HCEC 1CT (cell line): ENCODE measurements around the gene RGPD3.
A peak's percentile ranks its signal among the peaks of the same experiment; 100 is the strongest.
"Not testable (repeated sequence)": the region's sequence is repeated elsewhere in the genome, so short reads cannot be mapped to it uniquely, and the experiment has no call there.

ENCODE experiments used
- DNase-seq: peaks from one replicate; pipeline ENCODE4 v3.0.0-alpha.2; 2017

RGPD3 gene

GRCh38 chr2:106468107-106468506 is at the start of gene RGPD3:
Gene RGPD3, minus strand, starts transcription at chr2:106468413. Its CDS starts 125 bp downstream, at chr2:106468288.
- DNase-seq, result not testable (repeated sequence)

GRCh38 chr2:106517329-106517728 is 49.1 kb upstream of the RGPD3 start:
- DNase-seq, result no peak

- DNase-seq, result no peak
Measured at GRCh38 chr2:106516864-106517263, 48.7 kb upstream of the RGPD3 start.

GRCh38 chr2:106516436-106516835 is 48.2 kb upstream of the RGPD3 start:
- no peak for DNase-seq

DNA sequence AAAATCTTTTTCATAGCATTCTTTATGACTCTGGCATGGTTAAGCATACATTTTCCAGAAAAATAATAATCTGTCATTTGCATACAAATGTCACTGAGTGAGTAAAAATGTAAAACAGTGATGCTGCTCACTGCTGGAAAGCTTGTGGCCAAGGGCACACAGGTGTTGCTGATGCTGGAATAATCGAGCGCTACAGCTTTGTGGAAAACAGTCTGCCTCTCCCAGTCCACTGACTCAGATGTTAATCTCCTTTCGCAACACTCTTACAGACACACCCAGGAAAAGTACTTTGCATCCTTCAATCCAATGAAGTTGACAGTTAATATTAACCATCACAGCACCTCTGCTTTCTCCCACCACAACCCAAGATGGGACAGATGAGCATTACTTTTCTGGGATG is 46.6 kb upstream of the RGPD3 start:
- not testable (repeated sequence) for DNase-seq

- DNase-seq, result not testable (repeated sequence)
Measured at GRCh38 chr2:106513391-106513790, 45.2 kb upstream of the RGPD3 start.

DNA sequence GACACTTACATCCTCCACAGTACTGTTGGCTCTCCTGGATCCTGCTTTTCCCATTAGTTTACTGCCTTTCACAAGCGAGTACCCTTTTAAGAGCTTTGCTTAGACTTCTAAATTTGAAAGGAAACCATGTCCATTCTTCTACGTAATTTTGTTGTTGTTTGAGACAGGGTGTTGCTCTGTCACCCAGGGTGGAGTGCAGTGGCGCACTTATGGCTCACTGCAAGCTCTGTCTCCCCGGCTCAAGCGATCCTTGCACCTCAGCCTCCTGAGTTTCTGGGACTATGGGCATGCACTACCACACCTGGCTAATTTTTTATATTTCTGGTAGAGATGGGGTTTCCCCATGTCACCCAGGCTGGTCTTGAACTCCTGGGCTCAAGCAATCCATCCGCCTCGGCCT is 43.7 kb upstream of the RGPD3 start:
- not testable (repeated sequence) for DNase-seq

- peak; percentile 51 for DNase-seq
Measured at GRCh38 chr2:106511476-106511901, 43.3 kb upstream of the RGPD3 start.

- not testable (repeated sequence) for DNase-seq
Measured at GRCh38 chr2:106510791-106511190, 42.6 kb upstream of the RGPD3 start.

GRCh38 chr2:106509374-106509770 is 41.2 kb upstream of the RGPD3 start:
- DNase-seq, result not testable (repeated sequence)

DNA sequence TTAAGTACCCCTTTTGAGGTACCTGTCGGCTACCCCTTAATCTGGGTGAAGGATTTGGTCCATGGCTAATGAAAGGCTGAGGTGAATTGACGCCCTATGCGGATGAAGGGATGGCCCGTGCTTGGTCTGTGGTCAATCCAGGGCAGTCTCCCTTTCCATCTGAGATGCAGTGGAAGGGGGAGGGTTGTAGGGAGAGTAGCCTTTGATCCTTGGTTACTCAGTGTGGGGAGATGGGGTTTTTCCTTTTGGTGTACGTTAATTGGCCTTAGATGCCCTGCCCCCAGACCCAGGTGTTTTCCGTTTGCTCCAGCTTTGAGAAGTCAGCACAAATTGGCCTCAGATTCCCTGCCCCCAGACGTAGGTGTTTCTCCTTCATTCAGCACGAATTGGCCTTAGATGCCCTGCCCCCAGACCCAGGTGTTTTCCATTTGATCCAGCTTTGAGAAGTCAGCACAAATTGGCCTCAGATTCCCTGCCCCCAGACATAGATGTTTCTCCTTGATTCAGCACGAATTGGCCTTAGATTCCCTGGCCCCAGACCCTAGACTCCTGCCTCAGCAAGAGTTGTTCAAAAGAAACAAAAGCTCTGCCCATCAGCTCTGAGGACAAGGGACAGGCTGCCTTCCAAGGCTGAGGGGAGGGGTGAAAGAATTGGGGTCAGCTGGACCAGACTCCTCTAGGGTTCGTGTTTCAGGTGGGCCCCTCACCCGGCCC is 40.6 kb upstream of the RGPD3 start:
- not testable (repeated sequence) for DNase-seq

DNA sequence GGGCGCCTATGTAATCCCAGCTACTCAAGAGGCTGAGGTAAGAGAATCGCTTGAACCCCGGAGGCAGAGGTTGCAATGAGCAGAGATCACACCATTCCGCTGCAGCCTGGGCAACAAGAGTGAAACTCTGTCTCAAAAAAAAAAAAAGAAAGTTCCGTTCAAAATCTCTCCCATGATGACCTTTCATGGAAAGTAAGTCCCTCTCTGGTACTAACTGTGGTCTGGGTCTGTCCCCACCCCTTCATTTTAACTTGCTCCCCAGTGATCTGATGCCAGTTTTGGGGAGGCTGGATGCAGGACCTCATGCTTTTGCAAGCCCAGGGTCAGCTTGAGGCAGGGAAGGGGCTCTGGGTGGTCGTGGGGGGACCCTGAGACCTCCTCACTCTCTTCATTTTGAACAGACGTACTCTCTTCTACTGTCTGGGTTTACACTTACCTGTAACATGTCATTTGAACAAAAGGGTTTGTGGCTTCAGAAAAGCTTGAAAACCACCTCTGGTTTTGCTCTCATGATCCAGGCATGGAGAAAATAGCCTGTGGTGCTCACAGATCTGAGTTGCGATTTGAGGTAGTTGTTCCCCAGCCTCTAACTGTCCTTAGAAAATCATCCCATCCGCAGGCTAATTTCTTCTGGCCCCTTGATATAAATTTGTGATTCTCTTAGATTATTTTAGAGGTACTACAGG is 37.9 kb upstream of the RGPD3 start:
- not testable (repeated sequence) for DNase-seq

- DNase-seq, result not testable (repeated sequence)
Measured at GRCh38 chr2:106504787-106505186, 36.6 kb upstream of the RGPD3 start.

DNA sequence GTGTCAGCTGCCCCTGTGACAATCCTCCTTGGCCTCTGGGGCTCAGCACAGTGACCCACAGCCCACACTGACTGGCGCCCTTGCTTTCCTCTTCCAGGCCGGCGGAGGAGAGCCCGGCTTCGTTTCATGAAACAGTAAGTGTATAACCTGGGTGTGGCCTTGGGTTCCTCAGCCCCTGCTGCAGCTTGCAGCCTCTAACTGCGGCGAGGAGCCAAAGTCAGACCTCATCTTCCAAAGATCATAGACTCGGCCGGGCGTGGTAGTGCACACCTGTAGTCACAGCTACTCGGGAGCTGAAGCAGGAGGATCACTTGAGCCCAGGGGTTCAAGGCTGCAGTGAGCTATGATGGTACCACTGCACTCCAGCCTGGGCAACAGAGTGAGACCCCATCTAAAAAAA is 36.0 kb upstream of the RGPD3 start:
- not testable (repeated sequence) for DNase-seq

DNA sequence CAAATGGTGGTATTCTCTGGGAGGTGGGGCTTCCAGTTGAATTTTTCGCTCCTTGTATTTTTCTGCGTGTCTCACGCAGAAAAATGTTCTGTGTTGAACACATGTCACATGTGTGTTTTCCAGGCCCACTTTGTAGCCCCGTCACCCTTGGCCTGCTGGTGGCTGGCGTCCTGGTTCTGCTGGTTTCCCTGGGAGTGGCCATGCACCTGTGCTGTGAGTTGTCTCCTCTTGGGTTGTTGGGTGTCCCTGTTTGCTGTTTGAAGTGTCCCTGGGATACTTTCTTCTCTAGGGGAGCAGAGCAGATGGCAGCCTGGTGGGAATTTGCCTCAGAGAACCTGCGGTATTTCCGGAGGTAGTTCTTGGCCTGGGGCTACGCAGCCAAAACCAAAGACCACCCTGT is 34.1 kb upstream of the RGPD3 start:
- not testable (repeated sequence) for DNase-seq

DNA sequence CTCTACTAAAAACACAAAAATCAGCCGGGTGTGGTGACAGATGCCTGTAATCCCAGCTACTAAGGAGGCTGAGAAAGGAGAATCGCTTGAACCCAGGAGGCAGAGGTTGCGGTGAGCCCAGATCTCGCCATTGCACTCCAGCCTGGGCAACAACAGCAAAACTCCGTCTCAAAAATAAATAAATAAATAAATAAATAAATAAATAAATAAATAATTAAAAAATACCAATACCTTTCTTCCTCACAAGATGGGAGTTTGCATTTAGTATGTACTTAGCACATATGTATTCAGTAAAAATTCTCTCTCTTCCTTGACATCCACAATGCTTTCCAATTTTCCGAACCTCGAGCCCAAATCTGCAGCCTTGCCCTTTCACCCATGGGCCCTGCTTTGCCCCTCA is 32.1 kb upstream of the RGPD3 start:
- DNase-seq, result not testable (repeated sequence)

DNA sequence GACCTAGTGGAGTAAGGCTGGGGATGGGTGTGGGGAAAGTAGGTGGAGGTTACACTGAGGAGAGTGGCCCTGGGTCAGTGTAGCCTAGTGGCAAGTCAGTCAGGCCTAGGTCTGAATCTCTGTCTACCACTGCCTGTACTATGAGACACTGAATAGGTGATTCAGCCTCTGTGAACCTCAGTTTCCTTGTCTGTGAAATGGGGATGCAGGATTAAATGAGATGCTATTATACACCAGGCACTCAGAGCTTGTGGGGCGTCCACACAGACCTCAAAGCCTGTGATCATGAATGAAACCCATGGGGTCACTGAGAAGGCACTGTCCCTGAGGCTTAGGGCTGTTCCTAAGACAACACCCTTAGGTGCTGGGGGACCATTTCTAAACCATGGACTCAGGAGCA is 30.3 kb upstream of the RGPD3 start:
- DNase-seq, result not testable (repeated sequence)

- DNase-seq, result not testable (repeated sequence)
Measured at GRCh38 chr2:106492913-106493312, 24.7 kb upstream of the RGPD3 start.

DNA sequence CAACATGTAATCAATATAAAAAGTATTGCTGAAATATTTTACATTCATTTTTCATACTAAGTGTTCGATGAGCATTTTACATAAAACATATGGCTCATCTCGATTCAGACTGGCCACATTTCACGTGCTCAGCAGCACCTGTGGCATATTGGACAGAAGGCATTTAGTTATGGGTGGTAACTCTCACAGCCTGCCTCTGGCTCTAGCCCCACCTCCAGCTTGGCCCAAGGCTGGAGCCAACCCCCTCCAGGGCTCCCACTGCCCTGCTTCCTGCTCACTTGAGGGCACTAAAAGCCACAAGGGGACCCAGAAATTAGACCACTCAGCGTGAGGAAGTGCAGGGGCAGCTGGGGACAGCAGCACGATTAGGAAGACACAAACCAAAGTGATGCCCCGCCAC is 24.2 kb upstream of the RGPD3 start:
- not testable (repeated sequence) for DNase-seq

DNA sequence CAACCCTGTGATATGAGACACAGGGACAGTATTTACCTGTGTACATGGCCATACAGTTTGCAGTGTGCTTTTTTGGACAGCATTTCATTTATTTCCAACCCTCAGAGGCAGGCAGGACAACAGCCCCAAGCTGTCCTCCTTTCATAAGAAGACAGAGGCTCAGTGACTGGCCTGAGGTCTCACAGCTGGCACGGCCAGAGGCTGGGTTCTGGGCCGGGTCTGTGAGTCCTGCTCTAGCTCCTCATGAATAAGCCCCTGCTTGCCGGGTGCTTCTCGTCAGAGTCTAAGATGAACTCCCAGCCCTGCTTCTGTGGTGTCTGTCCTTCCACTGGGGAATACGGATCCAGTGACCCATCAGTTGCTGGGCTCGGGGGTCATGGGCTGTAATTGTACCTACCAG is 21.5 kb upstream of the RGPD3 start:
- DNase-seq, result not testable (repeated sequence)

GRCh38 chr2:106487386-106488191 is 19.4 kb upstream of the RGPD3 start:
- DNase-seq, result not testable (repeated sequence)

GRCh38 chr2:106486551-106487385 is 18.6 kb upstream of the RGPD3 start, which contains the start of gene CD8B2:
Gene CD8B2, plus strand, starts transcription at chr2:106487364. Its CDS starts 63 bp downstream, at chr2:106487427.
- not testable (repeated sequence) for DNase-seq
